Adrenal gland (tissue), 5 donors: Measurements from ENCODE around the gene CALML3.

Experiments used
- CTCF ChIP-seq, 6 experiments: fragments of 450-650 bp in 4 of 6; fragments of 200-600 bp in 2 of 6; sonication (generic) in 1 of 6; IDR thresholded peaks; 1 replicate in 5 of 6; 2 replicates in 1 of 6; pipeline versions ENCODE4 v1.5.1 to v1.8.0; 2016 to 2021; ENCODE audit warnings: antibody characterized with exemption in 6 of 6, mild to moderate bottlenecking in 2 of 6, moderate library complexity in 1 of 6
- POLR2A ChIP-seq, 2 donors: fragments of 450-650 bp; IDR thresholded peaks; one replicate each; pipeline ENCODE4 v1.6.1; 2017; ENCODE audit warnings: antibody characterized with exemption in 2 of 2, mild to moderate bottlenecking in 2 of 2, moderate library complexity in 1 of 2
- donor health status: DM: no; HTN: no; CAD: no.

GRCh38 chr10:5529702-5530411, 5.1 kb downstream of the CALML3 start:
- TF ChIP-seq CTCF (IDR thresholded peaks at IDR 0.05) (no peak), POLR2A (IDR thresholded peaks at IDR 0.05) (no peak)
